ENCODE measurements around the gene BATF.
A peak's percentile ranks its signal among the peaks of the same experiment; 100 is the strongest.
"Not testable (repeated sequence)": the region's sequence is repeated elsewhere in the genome, so short reads cannot be mapped to it uniquely, and the experiment has no call there.

Gene BATF

GRCh38 chr14:75522224-75522982 is at the start of gene BATF:
Gene BATF (plus strand): TSS chr14:75522469. CDS start chr14:75522683, 214 bp downstream.
- peak; percentile 68 for DNase-seq

- DNase-seq, result not testable (repeated sequence)
Measured at GRCh38 chr14:75474127-75474526, 48.1 kb upstream of the BATF start.

DNA sequence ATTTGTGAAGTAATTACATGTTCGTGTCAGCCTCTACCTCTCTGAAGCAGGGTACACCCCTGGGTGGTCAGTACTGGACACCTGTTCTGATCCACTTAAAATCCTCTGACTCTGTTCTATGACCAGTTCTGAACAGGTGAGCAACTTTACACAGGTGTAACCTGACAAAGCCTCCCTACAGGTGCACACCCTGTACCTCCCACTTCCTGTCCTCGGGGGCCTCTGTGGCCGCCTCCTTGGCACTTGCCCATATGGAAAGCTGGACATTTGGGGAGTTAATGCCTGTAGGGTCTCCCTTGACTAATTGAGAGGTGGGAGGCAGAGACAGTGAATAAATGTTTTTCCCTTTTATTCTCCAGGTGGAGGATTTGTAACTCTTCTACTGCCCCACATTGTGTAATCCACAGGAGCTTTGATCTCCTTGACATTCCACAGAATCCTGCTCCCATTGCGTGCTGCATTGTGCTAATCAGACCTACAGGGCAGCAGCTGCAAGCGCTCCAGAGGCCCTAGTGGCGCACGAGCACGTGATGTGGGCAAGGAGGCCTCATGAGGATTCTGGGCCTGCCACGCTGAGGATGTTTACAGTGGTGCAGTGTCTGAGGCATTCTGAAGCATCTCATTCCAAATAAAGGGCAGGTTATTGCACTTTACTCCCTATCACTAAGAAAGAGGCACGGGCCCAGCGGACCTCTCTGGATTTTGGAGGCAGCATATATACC is 45.8 kb upstream of the BATF start:
- no peak for DNase-seq

- no peak for DNase-seq
Measured at GRCh38 chr14:75477881-75478280, 44.4 kb upstream of the BATF start.

DNA sequence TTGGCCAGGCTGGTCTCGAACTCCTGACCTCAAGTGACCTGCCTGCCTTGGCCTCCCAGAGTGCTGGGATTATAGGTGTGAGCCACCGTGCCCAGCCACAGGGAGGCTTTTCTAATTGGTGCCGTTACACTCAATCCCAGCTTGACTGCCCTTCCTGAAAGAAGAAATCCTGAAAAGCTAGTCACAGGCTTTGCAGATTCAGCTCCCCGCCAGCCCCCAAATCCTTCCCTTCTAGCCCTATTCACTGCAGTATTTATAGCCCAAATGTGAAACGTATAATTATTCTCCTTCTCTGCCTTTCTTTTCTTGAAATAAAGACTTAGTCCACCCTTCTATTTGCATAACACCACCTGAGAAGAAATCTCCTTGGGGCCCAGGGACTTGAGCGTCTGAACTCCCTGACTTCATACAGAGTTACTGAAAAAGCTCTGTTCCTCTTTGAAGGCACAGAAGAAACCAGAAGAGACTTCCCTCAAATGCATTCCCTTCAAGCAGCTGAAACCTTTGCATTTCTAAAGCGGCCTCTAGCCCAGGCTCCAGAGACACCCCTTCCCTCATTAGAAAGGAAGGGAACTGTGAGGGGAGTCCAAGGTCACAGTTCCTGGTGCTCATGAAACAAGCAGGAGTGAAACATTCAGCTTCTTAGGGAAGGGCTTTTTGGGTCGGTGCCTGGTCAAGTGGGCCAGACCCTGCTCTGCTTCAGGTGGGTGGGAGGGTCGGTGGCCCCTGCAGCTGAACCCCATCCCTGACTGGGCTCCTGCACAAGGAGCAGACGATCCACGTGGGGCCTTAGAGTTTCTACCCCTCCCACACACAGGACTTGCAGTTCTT is 42.3 kb upstream of the BATF start:
- DNase-seq, result peak; percentile 16

GRCh38 chr14:75482366-75482765 is 39.9 kb upstream of the BATF start:
- DNase-seq, result no peak

DNA sequence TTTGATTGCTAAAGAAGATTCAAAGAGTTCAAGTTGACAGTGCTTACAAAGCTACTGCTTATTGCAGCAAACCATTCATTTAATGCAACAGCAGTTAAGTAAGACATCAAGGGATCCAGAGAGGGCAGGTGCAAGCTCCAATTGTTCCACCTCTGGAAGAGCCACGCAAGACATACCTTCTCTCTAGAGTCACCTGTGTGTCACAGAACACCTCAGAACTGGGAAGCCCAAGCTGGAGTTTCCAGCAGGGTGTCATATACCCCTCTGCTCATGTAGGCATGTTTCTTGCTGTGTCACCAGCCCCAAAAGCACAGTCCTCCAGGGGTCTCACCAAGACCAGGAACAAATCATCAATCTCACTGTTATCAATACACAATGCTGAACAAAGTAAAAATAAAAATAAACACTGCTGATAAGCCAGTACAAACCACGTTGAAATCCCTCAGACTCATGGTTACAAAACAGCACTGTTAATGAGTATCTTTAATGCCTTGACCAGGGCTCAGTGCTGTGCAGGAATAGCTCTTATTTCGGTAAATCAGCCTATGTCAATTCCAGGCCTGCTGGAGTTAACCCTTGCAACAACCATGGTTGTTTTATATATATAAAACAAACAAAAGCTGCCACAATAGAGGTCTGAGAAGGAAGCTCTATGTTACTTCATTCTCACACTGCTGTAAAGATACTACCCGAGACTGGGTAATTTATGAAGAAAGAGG is 37.4 kb upstream of the BATF start:
- no peak for DNase-seq

GRCh38 chr14:75486318-75486717 is 36.0 kb upstream of the BATF start:
- no peak for DNase-seq

DNA sequence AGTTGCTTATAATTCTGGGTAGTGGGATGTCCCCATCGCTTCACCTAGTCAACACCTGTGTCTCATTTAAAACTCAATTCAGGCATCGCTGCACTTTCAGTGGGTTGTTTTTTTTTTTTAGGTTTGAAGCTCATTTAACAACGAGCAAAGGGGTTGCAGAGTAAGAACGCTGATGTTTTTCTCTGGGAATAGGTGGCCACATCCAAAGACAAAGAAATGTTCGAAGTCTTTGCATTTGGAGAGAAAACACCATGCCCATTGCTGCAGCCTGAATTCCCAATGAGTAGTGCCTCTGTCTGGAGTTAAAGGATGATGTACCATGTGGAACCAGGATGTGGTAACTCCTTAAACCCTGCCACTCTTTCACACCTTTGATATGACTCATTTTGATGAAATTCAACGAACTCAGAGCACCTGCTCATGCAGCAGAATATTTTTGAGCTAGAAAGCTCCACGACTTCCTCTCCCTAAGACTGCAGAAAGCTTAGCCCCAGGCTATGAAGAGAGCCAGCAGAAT is 35.1 kb upstream of the BATF start:
- no peak for DNase-seq

DNA sequence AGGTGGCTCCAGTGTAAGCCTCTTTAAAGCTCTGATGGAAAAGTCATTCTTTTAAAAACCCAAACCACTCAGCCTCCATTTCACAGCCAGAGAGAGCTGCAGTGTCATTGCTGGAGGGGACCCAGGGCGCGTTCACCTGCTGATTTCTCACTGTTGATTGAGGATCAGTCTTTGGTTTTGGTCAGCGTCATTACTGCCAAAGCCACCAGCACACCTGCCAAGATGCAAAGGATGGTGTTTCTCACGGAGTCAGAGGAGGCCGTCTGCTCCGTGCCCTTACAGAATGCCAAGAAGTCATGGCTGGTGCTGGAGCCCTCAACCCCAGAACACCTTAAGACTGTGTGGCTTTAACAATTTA is 32.8 kb upstream of the BATF start:
- no peak for DNase-seq

- DNase-seq, result no peak
Measured at GRCh38 chr14:75491376-75491978, 30.8 kb upstream of the BATF start.

- DNase-seq, result peak; percentile 23
Measured at GRCh38 chr14:75492832-75493591, 29.3 kb upstream of the BATF start.

- DNase-seq, result no peak
Measured at GRCh38 chr14:75493592-75494087, 28.6 kb upstream of the BATF start.

DNA sequence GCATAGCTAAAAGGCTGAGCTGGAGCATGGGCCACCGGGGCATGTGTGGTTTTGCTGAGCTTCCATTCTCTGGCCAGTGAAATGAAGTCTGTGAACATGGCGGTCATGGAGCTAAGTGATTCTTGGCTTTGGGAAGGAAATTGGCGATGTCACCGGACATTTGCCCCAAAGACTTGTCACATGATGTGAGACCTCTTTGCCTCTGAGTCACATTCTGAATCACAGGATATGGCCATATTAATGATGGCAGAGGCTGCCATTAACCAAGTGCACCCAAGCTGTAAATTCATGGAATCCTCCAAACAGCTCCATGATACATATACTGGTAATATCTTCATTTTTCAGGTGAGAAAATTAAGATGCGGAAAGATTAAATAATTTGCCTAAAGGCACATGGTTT is 27.4 kb upstream of the BATF start:
- DNase-seq, result peak; percentile 63

DNA sequence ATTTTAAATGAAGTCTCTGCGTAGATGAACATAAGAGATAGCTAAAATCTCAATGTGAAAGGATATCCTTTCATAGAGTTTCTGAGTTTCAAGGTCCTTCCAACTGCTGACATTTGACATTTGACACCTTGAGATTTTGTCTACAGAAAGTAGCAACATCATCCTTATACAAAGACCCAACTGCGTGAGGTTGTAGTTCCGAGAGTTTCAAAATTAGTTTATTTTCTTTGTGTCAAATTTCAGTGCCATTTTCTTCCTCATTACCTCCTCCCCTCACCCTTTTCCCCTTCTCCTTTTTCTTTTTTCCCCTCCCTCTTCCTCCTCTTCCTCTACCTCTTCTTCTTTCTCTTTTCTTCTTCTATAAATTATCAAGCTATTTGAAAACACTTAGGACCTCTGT is 26.9 kb upstream of the BATF start:
- no peak for DNase-seq

- DNase-seq, result no peak
Measured at GRCh38 chr14:75495882-75496281, 26.4 kb upstream of the BATF start.

DNA sequence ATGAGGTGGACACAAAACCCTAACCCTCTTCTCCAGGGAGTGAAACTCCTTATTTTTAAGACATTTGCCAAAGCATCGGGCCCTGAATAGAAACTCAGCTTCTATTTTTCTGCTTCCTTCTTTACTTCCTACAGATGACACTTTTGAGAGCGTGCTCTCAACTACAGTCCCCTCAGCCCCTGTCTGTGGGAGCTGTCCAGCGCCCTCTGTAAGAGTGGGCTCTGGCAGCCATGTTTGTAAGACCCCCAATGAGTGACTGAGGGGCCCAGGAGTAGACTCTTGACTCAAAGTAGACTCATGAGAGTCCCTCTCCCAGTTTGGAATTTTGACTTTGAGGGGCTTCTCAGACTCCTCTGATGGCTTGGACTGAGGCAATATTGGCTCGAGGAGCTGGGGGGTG is 25.5 kb upstream of the BATF start:
- peak; percentile 30 for DNase-seq

DNA sequence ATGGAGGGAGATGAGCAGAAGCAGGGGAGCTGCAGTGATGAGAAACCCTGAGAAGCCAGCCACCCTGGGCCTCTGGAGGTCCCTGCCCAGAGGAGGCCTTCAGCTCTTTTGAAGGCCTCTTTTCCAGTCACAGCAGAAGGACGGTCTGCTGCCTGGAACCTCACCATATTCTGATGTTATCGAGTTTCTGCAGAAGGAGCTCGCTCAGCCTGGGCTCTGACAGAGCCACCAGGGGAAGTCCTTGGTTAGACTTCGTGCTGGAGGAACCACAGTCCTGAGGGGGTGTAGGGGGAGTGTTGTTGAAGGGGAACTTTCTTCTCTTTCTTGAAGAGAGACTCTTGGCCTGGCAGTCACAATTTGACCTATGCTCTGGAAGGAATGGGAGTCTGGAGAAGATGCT is 25.1 kb upstream of the BATF start:
- DNase-seq, result peak; percentile 63

DNA sequence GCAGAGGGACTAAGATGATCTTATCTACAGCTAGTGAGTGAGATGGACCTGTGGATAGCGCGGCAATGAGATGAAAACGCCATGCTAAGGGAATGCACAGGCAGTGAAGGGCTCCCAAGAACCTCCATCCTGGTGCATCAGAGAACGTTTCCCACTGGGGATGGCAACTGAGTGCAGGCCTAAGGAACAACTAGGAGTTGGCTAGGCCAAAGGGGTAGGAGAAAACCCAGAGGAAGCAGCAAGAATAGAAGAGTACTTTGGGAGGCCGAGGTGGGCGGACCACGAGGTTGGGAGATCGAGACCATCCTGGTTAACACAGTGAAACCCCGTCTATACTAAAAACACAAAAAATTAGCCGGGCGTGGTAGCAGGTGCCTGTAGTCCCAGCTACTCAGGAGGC is 24.6 kb upstream of the BATF start:
- DNase-seq, result no peak

DNA sequence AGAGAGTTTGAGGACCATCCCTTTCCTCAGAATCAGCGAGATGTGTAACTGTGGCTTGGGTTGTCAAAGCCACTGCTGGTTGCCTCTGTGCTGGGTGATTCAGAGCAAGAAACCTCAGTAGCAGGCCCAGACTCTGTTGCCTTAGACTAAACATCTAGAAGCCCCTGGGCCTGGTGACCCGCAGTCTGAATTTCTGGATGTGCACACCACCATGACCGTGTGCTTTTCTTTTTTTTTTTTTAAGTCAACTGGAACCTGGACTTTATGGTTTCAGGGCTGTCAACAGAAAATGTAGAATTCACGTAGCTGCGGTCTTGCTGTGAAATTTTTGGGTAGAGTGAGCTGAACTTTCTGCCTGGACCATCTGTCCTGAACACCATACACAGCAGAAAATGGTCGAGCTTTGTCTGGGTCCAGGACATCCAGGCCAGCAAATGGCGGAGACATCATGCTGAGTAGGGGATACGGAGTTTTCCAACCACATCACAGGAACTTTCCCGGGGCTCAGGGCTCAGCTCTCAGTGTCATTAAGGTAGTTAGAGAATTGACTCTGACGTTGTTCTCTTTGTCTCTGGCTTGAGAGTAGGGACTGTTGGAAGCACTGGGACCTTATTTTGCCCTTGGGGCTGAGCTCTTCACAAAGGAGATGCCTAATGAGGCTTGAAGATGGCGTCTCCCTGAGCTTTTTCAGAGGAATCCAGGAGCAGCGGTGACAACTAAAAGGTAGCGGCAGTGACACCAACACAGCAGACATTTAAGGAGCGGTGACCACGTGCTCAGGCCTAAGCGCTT is 23.0 kb upstream of the BATF start:
- no peak for DNase-seq

Data from suppressor macrophage treated with lipopolysaccharide for 4 hours (primary cell).